ENCODE results near the gene NANP. TPM values are rescaled to one million over a fixed set of nuclear protein-coding genes. Genes with fewer than 3 reads are reported as not detected.

Gene NANP
- total RNA-seq, 1 experiment from 2014 or later = 7.1 TPM

DNA sequence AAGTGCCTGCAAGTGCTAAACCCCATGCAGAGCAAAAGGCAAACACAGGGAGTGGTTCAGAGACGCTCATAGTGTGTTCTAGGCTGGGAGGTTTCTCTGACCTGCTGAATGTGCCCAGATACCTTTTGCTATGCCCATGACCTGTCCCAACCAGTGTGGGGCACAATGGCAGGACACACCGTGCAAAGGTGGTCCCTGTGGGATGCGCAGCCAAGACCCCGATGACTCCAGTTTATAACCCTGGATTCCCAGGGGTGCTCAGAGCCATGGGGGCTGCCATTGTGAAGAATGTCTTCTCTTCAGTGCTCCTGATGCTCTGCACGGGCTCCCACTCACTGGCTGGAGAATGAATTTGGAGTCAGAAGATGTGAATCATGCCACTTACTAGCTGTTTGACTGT, 36.3 kb downstream of the NANP start:
- no peak overlapping the region for H2BK20ac ChIP-seq (ENCODE audit: low read depth, low read length, poor library complexity, severe bottlenecking)
- H2BK12ac ChIP-seq (ENCODE audit: insufficient read length, low read depth, low read length) = no peak overlapping the region
- no CpG with 5 or more reads among the region's 5 CpGs for WGBS (ENCODE audit: extremely low coverage, insufficient read length, low lambda C conversion rate)
- H3K56ac ChIP-seq (ENCODE audit: insufficient read length, low read depth, low read length) = no peak overlapping the region
- H3K4me2 ChIP-seq (ENCODE audit: insufficient read depth, insufficient read length, low read length) = no peak overlapping the region
- no peak overlapping the region for H2BK5ac ChIP-seq (ENCODE audit: insufficient read length, low read length)
- no peak overlapping the region for H4K5ac ChIP-seq (ENCODE audit: insufficient read length, low read depth, low read length)
- H3K27me3 ChIP-seq (ENCODE audit: insufficient read depth, low read length) = no peaks in the 10 kb centered on the region
- no peak overlapping the region for H3K4ac ChIP-seq (ENCODE audit: low read depth, low read length)
- TF ChIP-seq, protein P1, sequence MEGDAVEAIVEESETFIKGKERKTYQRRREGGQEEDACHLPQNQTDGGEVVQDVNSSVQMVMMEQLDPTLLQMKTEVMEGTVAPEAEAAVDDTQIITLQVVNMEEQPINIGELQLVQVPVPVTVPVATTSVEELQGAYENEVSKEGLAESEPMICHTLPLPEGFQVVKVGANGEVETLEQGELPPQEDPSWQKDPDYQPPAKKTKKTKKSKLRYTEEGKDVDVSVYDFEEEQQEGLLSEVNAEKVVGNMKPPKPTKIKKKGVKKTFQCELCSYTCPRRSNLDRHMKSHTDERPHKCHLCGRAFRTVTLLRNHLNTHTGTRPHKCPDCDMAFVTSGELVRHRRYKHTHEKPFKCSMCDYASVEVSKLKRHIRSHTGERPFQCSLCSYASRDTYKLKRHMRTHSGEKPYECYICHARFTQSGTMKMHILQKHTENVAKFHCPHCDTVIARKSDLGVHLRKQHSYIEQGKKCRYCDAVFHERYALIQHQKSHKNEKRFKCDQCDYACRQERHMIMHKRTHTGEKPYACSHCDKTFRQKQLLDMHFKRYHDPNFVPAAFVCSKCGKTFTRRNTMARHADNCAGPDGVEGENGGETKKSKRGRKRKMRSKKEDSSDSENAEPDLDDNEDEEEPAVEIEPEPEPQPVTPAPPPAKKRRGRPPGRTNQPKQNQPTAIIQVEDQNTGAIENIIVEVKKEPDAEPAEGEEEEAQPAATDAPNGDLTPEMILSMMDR (conservative IDR thresholded peaks at IDR 0.05) = no peak
- no peaks in the 10 kb centered on the region for H4K20me1 ChIP-seq (ENCODE audit: control insufficient read depth, insufficient read depth, insufficient read length)
- no peak overlapping the region for H3K14ac ChIP-seq (ENCODE audit: insufficient read depth, low read length)
- no peak overlapping the region for H4K8ac ChIP-seq (replicated peaks; ENCODE audit: insufficient read length, low read depth, low read length)
- no peaks in the 10 kb centered on the region for H3K79me1 ChIP-seq (ENCODE audit: insufficient read depth, low read depth, low read length, poor library complexity, severe bottlenecking)
- peaks cover 10 to 12% (median 12%) of the 10 kb centered on the region in 3 experiments for H3K36me3 Mint-ChIP-seq (ENCODE audit: insufficient read depth in 1 of 3, low read depth in 3 of 3)
- no peak overlapping the region for H4K91ac ChIP-seq (ENCODE audit: insufficient read length, low read depth, low read length)
- no peak overlapping the region for H3K27ac ChIP-seq (ENCODE audit: insufficient read length, low read depth, low read length)
- H2AK5ac ChIP-seq (ENCODE audit: insufficient read length, low read length) = no peak overlapping the region
- no peak overlapping the region for H3K18ac ChIP-seq (ENCODE audit: insufficient read length, low read depth, low read length)
- H2AFZ ChIP-seq (ENCODE audit: low read length) = no peak overlapping the region
- peaks cover 4% of the 10 kb centered on the region for H3K23me2 ChIP-seq (ENCODE audit: insufficient read length, low read depth, low read length, poor library complexity, severe bottlenecking)
- no peaks in the 10 kb centered on the region for H3K9me3 ChIP-seq (ENCODE audit: control insufficient read depth, low read depth, low read length)
- H3K9me3 Mint-ChIP-seq = peaks cover 0 to 2% of the 10 kb centered on the region in 2 experiments; a peak in 2 of 5 replicates
- no peak overlapping the region for H3T11ph ChIP-seq (ENCODE audit: low read length)
- H3K79me2 ChIP-seq (ENCODE audit: insufficient read depth, low read length) = peaks cover 3% of the 10 kb centered on the region; the same call in 1 of the 2 replicates
- no peak overlapping the region; a peak in 1 of 7 replicates for H3K27ac Mint-ChIP-seq
- no peaks in the 10 kb centered on the region; the same call in 1 of the 2 replicates for H3K27me3 Mint-ChIP-seq (ENCODE audit: low read depth)
- H3K4me1 Mint-ChIP-seq = peaks cover 17 to 28% of the 10 kb centered on the region in 2 experiments
- no peak overlapping the region for H3K23ac ChIP-seq (ENCODE audit: insufficient read length, low read depth, low read length)
- no peaks in the 10 kb centered on the region for H3K4me1 ChIP-seq (ENCODE audit: insufficient read depth, low read length)
- H3K4me3 Mint-ChIP-seq = no peak overlapping the region
- no peak overlapping the region for H2BK120ac ChIP-seq (ENCODE audit: low read depth, low read length, poor library complexity, severe bottlenecking)
- H3K9ac ChIP-seq (ENCODE audit: extremely low read depth, insufficient read length, low read length) = no peak overlapping the region
- no peak for DNase-seq
- no peak overlapping the region for H2BK15ac ChIP-seq (ENCODE audit: low read depth, low read length)
